Thyroid gland (tissue), 4 donors: ENCODE measurements around the gene PACSIN1.

Source experiments
- CTCF ChIP-seq, 6 experiments: fragments of 200-600 bp in 3 of 6; fragments of 450-650 bp in 3 of 6; sonication (generic) in 3 of 6; IDR thresholded peaks; one replicate each; pipeline ENCODE4 v1.5.1; 2016 to 2019; ENCODE audit warnings: antibody characterized with exemption in 6 of 6, mild to moderate bottlenecking in 2 of 6, inconsistent platforms in 1 of 6, moderate library complexity in 1 of 6
- POLR2A ChIP-seq, 2 donors: fragments of 450-650 bp; IDR thresholded peaks; one replicate each; pipeline ENCODE4 v1.6.1; 2017; ENCODE audit warnings: antibody characterized with exemption in 2 of 2, mild to moderate bottlenecking in 2 of 2, moderate library complexity in 1 of 2

GRCh38 chr6:34540222-34540621 lies 74.3 kb downstream of the PACSIN1 start:
- no peak for TF ChIP-seq CTCF (IDR thresholded peaks at IDR 0.05)
- no peak for TF ChIP-seq POLR2A (IDR thresholded peaks at IDR 0.05)
